Liver (tissue), 3 donors: ENCODE data around the gene RBM45.

ENCODE experiments used
- ATF3 ChIP-seq: IDR thresholded peaks from 2 replicates; pipeline ENCODE4 v1.6.1; 2016; ENCODE audit warnings: antibody characterized with exemption
- GABPA ChIP-seq, 2 donors: IDR thresholded peaks in 1 of 2; conservative IDR thresholded peaks in 1 of 2; 2 replicates each; pipeline ENCODE4 v1.6.1; 2016; ENCODE audit warnings: antibody characterized with exemption in 2 of 2, mild to moderate bottlenecking in 1 of 2, moderate library complexity in 1 of 2
- JUND ChIP-seq, 2 donors: IDR thresholded peaks; 2 replicates each; pipeline ENCODE4 v1.6.1; 2016; ENCODE audit warnings: antibody characterized with exemption in 2 of 2
- NR2F2 ChIP-seq: IDR thresholded peaks from 2 replicates; pipeline ENCODE4 v1.6.1; 2016; ENCODE audit warnings: antibody characterized with exemption
- REST ChIP-seq: IDR thresholded peaks from 2 replicates; pipeline ENCODE4 v1.6.1; 2016; ENCODE audit warnings: antibody characterized with exemption, mild to moderate bottlenecking
- SP1 ChIP-seq: IDR thresholded peaks from 2 replicates; pipeline ENCODE4 v1.6.1; 2018; ENCODE audit warnings: antibody characterized with exemption, mild to moderate bottlenecking
- TAF1 ChIP-seq: conservative IDR thresholded peaks from 2 replicates; pipeline ENCODE4 v1.6.1; 2016; ENCODE audit warnings: antibody characterized with exemption, mild to moderate bottlenecking
- YY1 ChIP-seq: IDR thresholded peaks from 2 replicates; pipeline ENCODE4 v1.6.1; 2016; ENCODE audit warnings: antibody characterized with exemption, mild to moderate bottlenecking
- TF ChIP-seq, protein P1 (sequence below): fragments of 150-350 bp; IDR thresholded peaks from 2 replicates; pipeline ENCODE4 v1.5.1; 2017; ENCODE audit warnings: improper control_type of control experiment, low read depth, low read length; ENCODE audit not compliant: missing input control
- TF ChIP-seq, protein P2 (sequence below): IDR thresholded peaks from 2 replicates; pipeline ENCODE4 v1.6.1; 2016; ENCODE audit warnings: antibody characterized with exemption
- donor health status: healthy.
- donor health status: healthy.

DNA sequence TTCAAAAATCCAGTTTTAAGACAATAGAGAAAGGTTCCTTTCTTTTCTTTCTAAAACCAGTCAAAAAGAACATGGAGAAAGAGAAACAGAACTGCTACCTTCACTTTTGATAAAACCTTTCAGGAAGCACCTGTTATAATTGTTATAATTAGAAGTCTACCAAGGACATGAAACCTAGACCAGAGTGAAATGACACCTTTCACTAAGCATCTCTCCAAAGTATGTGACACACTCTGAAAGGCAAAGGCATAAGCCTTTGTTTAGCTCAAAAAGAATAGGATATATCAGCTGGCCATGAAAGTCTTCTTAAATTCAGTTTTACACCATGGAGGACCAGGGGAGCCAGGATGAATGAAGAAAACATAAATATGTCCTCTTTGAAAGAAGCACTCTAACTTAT is 18.8 kb upstream of the RBM45 start:
- TF ChIP-seq, protein P1, sequence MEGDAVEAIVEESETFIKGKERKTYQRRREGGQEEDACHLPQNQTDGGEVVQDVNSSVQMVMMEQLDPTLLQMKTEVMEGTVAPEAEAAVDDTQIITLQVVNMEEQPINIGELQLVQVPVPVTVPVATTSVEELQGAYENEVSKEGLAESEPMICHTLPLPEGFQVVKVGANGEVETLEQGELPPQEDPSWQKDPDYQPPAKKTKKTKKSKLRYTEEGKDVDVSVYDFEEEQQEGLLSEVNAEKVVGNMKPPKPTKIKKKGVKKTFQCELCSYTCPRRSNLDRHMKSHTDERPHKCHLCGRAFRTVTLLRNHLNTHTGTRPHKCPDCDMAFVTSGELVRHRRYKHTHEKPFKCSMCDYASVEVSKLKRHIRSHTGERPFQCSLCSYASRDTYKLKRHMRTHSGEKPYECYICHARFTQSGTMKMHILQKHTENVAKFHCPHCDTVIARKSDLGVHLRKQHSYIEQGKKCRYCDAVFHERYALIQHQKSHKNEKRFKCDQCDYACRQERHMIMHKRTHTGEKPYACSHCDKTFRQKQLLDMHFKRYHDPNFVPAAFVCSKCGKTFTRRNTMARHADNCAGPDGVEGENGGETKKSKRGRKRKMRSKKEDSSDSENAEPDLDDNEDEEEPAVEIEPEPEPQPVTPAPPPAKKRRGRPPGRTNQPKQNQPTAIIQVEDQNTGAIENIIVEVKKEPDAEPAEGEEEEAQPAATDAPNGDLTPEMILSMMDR, result no peak
- TF ChIP-seq ATF3 (no peak), GABPA (IDR thresholded peaks at IDR 0.05 in 1 of 2, conservative IDR thresholded peaks at IDR 0.05 in 1 of 2) (no peak), TAF1 (no peak), NR2F2 (no peak), JUND (IDR thresholded peaks at IDR 0.05) (no peak), REST (no peak), SP1 (no peak), YY1 (no peak)
- TF ChIP-seq, protein P2, sequence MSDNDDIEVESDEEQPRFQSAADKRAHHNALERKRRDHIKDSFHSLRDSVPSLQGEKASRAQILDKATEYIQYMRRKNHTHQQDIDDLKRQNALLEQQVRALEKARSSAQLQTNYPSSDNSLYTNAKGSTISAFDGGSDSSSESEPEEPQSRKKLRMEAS, result no peak
